ENCODE measurements around the gene GOPC.

- TF ChIP-seq CTCF (IDR thresholded peaks at IDR 0.05): no peak
- TF ChIP-seq EZH2 (IDR thresholded peaks at IDR 0.05; ENCODE audit: borderline replicate concordance, insufficient read depth, low read depth, low read length, poor library complexity, severe bottlenecking): no peak
Measured at GRCh38 chr6:117546674-117547073, 55.6 kb downstream of the GOPC start.
